Measurements from ENCODE around the gene FBXO28. TPM values are rescaled to one million over a fixed set of nuclear protein-coding genes. Genes with fewer than 3 reads are reported as not detected.

Gene FBXO28
- total and polyA plus RNA-seq, 3 donors from 2014 or later: 23.7 to 43.7 (median 29.6) TPM

DNA sequence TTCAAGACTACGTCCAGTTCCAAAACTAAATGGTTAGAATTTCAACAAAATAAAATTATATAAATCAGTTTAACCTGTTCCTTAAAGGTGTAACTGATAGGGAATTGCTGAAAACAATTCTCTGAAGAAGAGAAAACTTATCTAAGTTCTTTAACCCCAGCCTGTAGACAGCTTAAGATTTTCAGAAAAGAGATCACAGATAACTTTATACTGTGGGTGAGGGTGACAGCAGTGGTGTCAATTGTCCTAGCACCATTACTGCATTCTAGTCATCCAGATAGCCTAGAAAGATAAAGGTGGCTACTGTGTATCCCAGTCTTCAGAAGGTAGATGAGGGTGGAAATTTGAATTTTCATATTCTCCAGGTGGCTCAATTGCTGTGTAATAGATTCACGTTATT is 49.4 kb downstream of the FBXO28 start:
- H3K9me3 ChIP-seq: no peaks in the 10 kb centered on the region
- WGBS, 2 donors: 61 to 75% methylated on average over 2 of the region's 2 CpGs
- no peaks in the 10 kb centered on the region for H3K4me1 ChIP-seq
- no peaks in the 10 kb centered on the region for H3K27me3 ChIP-seq
- TF ChIP-seq POLR2A (IDR thresholded peaks at IDR 0.05): no peak
- TF ChIP-seq, protein P1, sequence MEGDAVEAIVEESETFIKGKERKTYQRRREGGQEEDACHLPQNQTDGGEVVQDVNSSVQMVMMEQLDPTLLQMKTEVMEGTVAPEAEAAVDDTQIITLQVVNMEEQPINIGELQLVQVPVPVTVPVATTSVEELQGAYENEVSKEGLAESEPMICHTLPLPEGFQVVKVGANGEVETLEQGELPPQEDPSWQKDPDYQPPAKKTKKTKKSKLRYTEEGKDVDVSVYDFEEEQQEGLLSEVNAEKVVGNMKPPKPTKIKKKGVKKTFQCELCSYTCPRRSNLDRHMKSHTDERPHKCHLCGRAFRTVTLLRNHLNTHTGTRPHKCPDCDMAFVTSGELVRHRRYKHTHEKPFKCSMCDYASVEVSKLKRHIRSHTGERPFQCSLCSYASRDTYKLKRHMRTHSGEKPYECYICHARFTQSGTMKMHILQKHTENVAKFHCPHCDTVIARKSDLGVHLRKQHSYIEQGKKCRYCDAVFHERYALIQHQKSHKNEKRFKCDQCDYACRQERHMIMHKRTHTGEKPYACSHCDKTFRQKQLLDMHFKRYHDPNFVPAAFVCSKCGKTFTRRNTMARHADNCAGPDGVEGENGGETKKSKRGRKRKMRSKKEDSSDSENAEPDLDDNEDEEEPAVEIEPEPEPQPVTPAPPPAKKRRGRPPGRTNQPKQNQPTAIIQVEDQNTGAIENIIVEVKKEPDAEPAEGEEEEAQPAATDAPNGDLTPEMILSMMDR (IDR thresholded peaks at IDR 0.05): no peak
- no peak overlapping the region for H3K27ac ChIP-seq
- H3K4me3 ChIP-seq: no peak overlapping the region
- H3K36me3 ChIP-seq (ENCODE audit: low read depth, missing control alignments): no peaks in the 10 kb centered on the region
- no peak for DNase-seq
- intact Hi-C loops (cut with DNase I; ENCODE audit: low total_unique reads): no loop called here

DNA sequence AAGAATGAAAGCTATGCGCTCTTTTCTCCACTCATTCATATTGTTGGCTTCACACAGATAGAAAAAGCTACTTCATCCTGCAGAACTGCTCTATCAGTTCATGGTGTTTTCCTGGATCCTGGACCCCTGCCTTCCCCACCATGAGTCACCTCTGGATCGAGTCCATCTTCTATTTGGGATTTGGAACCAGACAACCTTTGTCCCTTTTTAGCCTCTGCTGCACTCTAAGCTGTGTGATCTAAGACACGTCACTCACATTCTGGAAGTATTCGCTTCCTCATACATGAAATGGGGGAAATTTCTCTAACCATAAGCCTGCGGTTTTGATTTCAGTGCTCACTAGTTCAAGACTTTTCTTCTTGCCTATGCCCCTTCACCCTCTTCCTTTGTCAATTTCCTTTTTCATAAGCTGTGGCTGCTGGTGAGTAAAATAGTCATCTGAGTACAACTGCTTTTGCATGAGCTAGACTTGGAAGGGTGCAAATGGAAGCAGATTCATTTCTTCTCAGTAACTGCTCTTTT is 55.0 kb downstream of the FBXO28 start:
- Histone ChIP-seq H3K27me3 (no peaks in the 10 kb centered on the region), H3K4me3 (no peak overlapping the region), H3K9me3 (no peaks in the 10 kb centered on the region), H3K4me1 (no peaks in the 10 kb centered on the region), H3K27ac (no peak overlapping the region), H3K36me3 (ENCODE audit: low read depth, missing control alignments) (no peaks in the 10 kb centered on the region)
- DNase-seq: no peak
- 40 to 60% methylated on average over 5 of the region's 5 CpGs for WGBS, 2 donors
- intact Hi-C loops (cut with DNase I; ENCODE audit: low total_unique reads): no loop called here
- TF ChIP-seq, protein P1 (IDR thresholded peaks at IDR 0.05): no peak
- TF ChIP-seq POLR2A (IDR thresholded peaks at IDR 0.05): no peak

GRCh38 chr1:224169718-224170270 is 55.9 kb downstream of the FBXO28 start:
- 89 to 91% methylated on average over 4 of the region's 4 CpGs for WGBS, 2 donors

GRCh38 chr1:224170343-224170742 is 56.4 kb downstream of the FBXO28 start:
- Histone ChIP-seq H3K4me1 (no peaks in the 10 kb centered on the region), H3K4me3 (no peak overlapping the region), H3K9me3 (no peaks in the 10 kb centered on the region), H3K36me3 (ENCODE audit: low read depth, missing control alignments) (no peaks in the 10 kb centered on the region), H3K27ac (no peak overlapping the region), H3K27me3 (no peaks in the 10 kb centered on the region)
- intact Hi-C loops (cut with DNase I; ENCODE audit: low total_unique reads): no loop called here
- WGBS, 2 donors: 83 to 92% methylated on average over 4 of the region's 4 CpGs
- TF ChIP-seq POLR2A (IDR thresholded peaks at IDR 0.05): no peak
- TF ChIP-seq, protein P1 (IDR thresholded peaks at IDR 0.05): no peak
- DNase-seq: no peak

More at GRCh38 chr1:224169718-224170270, 55.9 kb downstream of the FBXO28 start:
- H3K36me3 ChIP-seq (ENCODE audit: low read depth, missing control alignments): no peaks in the 10 kb centered on the region
- no peaks in the 10 kb centered on the region for H3K4me1 ChIP-seq
- no peak overlapping the region for H3K4me3 ChIP-seq
- no peaks in the 10 kb centered on the region for H3K9me3 ChIP-seq
- TF ChIP-seq, protein P1 (IDR thresholded peaks at IDR 0.05): no peak
- TF ChIP-seq POLR2A (IDR thresholded peaks at IDR 0.05): no peak
- intact Hi-C loops (cut with DNase I; ENCODE audit: low total_unique reads): no loop called here
- no peaks in the 10 kb centered on the region for H3K27me3 ChIP-seq
- no peak for DNase-seq
- H3K27ac ChIP-seq: no peak overlapping the region
